HG02938 (cell line): Measurements from ENCODE around the gene DLGAP1.
A peak's percentile ranks its signal among the peaks of the same experiment; 100 is the strongest.

ENCODE experiments used
- ATAC-seq: cut with Tn5 transposase; IDR thresholded peaks from one replicate; pipeline ENCODE4 v1.9.1; 2021; ENCODE audit warnings: mild to moderate bottlenecking, moderate library complexity; ENCODE audit not compliant: unreplicated experiment

DLGAP1 gene

DNA sequence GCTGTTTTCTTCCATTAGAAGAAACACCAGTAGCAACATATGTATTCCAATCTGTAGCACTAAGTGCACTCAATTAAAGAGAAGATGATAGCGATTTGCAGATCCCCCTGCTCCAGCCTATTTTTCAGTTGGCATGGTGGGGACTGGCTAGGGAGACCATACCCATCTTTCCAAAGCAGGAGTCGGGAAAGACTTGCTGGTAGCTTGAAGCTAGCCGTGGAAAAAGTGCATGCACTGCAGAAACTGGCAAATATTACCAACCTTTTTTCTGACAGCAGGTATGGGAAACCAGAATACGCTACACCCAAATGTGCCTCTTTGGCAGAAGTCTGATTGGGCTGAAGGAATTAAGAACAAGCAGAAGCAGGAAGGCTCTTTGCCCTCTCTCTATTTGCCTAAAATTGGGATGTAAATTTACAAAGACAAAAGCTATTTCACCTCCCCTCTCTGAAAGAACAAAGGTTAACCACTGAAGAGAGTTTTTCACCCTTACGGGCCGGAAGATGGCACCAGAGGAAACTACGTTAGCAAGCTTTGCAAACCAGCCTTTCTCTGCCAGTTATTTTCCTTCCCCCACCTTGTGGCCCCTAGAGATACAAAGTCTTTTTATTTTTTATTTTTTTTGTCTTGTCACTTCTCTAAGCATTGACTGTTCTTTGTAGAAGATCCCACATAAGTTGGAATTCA is 273.1 kb downstream of the DLGAP1 start:
- no peak for ATAC-seq

DNA sequence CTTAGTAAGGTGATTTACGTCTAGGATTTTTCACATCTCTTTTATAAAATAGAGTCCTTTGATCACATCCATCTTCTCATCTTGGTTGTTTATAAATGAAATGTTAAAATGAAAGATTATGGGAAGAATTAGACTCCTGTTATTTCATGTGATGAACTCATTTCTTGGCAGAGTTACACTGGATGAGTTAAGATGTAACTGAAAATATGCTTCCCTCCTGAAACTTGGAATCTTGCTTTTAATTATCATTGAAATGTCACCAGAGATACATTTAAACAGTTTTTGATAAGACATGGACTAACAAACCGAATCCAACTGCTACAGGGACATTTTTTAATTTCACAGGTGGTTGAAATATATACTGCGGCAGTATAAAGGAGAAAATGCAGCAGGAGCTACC is 274.0 kb downstream of the DLGAP1 start:
- ATAC-seq, result no peak

DNA sequence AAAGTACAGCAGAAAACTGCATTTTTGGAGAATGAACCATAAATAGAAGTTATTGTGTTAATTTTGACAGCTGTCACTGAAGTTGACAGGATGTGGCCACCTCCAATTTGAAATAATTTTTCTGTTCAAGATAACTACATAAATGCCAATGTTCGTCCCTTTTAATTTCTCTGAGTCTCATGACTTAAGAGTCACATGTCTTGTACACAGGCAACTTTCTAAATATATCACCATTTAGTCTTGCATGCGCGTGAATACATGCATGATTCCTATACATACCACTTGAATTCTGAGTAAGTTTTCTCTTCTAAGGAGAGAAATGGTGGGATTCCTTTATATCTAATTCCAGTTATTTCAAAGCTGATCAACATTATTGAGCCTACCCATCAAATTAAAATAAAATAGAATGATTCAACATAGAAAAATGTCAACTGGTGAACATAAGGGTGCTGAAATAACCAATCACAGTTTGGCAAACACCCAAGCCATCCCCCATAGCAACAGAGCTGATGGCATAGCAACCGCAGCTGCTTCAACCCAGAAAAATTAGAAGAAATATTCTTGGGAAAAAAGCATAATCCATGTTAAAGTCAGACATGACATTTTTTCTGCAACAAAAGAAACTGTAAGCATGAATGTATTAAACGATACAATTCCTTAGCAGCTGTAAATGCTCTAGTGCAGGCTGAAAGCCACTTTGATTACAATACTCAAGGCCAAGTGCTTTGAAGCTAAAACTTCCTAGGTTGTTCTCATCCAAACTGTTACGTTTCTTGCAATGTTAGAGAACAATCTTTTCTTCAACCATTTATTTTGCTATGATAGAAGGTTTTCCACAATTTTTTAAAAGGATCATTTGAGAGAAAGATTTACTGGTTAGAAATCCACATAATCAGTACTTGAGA is 282.7 kb downstream of the DLGAP1 start:
- no peak for ATAC-seq

DNA sequence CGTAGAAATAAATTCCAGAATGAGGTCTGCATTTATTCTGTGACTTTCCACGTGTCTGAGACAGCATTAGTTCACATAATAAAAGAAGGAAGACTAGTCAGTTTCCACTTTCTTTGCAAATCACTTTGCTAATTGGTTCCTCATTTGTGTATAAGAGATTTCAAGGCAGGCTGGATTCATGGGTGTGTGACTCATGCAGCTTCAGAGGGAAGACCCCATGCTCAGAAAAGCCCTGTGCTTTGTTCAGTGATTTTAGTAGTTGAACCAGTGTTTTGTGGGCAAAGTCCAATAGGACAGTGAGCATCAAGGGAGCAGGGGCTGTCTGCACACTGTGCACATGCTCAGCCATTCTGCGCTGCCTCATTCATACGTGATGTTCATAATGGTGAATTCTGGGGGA is 297.8 kb downstream of the DLGAP1 start:
- ATAC-seq, result no peak

DNA sequence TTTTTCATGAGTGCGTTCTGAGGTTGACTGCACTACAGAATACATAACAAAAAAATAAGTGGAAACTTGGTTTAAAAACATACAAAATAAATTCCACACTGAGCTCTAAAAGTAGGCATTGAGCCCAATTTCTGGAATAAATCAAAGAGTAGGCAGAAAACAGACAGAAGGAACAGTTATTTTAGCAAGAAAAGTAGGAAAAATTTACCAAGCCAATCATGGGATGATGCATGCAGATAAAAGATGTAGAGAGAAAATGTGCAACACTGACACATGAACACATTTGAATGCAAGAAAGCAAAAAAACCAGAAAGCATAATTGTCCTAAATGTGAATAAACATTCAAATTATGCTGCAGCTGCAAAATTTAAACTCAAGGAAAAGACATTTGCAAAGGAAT is 308.3 kb downstream of the DLGAP1 start:
- no peak for ATAC-seq

DNA sequence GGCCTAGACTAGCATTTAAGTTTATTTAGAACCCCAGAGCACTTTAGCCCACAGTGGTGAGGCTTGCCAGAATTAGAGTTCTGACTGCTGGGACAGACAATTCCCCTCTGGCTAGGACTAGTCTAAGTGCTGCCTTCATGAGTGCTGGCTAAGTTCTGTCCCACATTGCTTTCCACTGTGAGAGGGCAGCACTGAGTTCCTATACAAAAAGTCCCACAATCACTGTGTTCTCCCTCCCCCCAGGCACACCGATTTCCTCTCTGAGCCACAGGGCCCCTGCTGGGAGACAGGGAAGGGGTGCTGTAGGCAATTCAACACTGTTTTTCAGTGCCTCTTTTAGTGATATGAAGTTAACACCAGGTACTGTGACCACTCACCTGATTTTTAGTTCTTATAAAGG is 310.9 kb downstream of the DLGAP1 start:
- ATAC-seq, result no peak

DNA sequence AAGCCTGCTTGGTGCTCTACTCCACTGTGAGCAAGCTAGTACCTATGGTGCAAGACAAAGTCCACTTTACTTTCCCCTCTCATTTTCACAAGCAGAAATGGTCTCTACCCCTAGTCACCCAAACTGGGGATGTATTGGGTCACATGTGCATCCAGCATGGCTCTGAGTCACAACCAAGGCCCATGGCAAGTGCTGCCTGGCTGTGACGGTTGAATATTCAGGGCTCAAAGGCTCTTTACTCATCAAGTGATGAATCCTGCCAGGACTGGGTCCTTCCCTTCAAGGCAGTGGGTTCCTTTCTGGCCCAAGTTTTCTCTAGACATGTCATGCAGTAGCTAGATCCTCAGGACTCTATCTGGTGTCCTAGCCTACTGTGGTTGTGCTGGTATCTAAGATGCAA is 311.5 kb downstream of the DLGAP1 start:
- no peak for ATAC-seq

DNA sequence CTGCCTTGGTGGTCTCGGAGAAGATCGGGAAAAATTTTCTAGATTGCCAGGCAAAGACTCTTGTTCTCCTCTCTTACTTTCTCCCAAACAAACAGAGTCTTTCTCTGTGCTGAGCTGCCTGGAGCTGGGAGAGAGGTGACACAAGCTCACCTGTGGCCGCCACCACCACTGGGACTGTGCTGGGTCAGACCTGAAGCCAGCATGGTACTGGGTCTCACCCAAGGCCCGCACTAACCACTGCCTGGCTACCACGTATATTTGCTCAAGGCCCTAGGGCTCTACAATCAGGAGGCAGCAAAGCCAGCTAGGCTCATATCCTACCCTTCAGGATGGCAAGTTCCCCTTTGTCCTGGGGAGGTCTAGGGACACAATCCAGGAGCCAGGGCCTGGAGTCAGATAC is 312.2 kb downstream of the DLGAP1 start:
- ATAC-seq, result no peak

DNA sequence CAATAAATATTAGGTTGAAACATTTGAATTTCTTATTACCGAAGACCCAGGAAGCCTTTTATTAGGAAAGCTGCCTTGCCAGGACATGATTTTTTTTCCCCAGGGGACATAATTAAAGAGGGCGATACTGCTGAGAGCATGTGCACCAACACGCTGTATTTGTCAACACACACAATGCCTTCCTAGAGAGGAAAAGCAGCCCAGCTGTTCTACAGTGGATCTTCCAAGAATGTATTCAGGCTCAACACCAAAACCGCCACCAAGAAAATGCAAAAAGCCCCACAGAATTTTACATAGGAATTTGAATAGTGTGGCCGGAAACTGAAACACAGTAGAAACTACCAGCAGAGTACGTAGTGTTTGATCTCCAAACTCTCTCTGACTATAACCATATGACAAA is 320.4 kb downstream of the DLGAP1 start:
- ATAC-seq, result no peak

DNA sequence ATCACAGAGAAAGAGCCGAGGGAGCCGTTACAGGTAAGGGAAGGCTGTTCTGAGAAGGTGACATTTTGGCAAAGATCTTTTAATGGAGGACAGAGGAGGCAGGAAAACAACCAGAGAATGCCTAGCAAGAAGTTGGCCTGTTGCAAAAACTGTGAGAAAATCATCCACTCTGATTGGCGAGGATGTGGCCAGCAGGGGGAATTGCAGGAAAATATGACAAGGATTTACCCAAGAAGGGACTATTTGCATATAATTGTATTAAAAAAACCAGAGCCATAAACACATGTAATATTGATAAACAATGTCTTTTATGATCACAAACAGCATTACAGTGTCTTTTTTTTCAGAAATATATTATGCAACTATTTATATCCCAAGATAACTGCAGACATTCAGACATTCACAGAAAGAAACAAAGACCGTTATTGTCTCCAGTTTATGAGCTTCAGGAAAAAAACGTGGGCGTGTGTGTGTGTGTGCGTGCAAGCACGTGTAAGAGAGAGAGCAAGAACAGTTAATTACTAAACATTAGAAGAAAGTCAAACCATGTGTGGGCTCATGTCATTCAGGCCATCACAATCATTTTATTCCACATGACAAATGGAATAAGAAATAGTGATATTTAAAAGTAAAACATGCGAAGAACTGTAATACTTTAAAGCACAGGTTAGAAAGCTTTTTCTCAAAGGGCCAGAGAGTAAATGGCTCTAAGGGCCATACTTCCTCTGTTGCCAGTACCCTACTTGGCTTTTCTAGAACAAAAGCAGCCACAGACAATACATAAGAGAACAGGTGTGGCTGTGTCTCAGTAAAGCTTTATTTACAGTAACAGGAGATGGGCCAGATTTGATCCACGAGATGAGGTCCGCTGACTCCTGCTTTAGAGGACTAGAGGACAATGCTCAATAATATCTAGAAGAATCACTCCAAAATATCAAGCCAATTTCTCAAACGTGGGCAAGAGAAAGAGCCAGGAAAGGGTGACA is 324.1 kb downstream of the DLGAP1 start:
- no peak for ATAC-seq

DNA sequence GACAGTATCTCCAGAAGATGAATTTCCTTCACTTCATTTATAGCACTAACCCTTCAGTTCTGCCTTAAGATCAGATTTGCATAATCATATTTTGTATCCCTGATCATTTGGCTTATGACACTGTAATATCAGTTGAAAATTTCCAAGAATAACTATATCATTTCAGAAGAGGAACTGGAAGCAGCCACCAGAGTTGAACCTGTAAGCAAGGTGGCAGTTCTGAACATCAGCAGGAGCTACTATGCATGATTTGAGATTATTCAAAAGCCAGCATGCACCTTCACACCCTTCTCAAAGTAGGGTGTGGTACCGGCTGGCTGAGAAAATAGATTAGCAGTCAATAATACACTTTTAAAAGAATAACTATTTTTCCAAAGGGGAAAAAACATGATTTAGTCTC is 328.2 kb downstream of the DLGAP1 start:
- ATAC-seq, result no peak

DNA sequence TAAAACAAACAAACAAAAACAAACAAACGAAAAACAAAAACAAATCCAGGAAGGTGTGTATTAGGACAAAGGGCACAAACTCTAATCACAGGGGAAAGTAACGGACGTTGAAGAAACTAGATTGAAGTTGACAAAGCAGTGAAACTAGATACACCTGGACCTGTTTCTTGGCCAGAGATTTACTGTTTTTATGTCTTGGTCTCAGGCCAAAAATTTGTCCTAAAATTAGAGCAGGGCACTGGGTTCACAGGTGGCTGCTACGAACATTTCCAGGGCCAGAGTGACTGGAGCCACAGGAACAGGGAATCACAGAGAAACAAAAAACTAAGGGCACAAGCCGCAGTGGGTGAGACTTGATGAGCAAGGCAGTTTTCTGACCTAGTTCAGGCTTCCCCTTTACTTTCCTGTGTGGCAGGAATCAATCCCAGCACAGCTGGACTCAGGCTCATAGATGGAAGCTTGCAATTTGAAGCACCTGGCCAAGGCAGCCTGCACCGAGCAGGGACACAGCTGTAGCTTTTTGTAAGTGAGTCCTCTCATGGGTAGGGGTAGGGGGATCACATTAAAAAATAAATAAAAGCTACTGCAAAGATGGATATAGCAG is 329.4 kb downstream of the DLGAP1 start:
- ATAC-seq, result no peak

DNA sequence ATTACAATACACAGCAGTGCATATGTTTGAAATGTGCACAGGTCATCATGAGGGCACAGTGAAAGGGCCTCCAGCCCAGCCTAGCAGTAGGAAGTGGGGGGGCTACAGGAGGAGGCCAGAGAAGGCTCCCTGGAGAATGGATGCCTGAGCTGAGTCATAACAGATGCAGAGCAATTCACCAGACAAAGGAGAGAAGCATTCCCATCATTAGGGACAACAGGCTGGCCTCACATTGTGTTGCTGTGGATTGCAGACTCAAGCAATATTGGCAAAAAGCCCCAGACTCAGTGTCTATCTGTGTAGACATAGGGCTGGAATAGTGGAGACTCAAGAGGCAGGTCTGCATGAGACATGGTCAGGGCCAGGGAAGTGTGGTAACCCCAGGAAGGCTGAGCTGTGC is 329.9 kb downstream of the DLGAP1 start:
- ATAC-seq, result no peak

DNA sequence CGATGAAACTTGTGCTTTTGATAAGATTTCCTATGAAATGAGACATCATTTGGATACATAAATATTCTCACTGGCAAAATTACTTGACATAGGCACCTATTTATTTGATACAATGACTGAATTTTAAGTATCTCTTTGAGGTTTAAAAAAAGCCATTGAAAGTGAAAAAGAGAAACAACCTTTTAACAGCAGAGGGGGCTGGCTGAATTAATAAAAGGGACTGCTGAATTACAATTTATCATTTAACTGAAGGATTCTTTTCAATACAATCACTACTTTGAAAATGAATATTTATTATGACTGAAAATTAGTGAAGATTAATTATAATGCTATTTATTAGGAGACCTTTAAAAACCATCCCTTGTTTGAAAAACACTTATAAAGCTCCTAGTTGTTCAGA is 335.3 kb downstream of the DLGAP1 start:
- ATAC-seq, result no peak

DNA sequence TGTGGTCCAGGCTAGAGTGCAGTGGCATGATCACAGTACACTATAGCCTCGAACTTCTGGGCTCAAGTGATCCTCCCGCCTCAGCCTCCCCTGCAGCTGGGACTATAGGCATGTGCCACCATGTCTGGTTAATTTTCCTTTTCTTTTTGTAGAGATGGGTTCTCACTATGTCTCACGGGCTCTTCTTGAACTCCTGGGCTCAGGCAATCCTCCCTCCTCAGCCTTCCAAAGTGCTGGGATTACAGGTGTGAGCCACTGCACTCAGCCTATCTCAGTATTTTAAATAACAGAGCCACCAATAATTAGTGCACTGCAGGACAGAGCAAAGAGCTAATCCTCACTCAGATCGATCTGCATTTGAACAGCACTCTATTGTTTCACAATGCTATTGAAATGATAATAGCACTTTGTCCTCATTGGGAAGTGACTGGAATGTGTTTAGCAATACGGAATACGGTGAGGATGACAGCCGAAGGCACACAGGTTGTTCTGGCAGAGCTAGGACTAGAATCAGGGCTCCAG is 335.9 kb downstream of the DLGAP1 start:
- ATAC-seq, result no peak

DNA sequence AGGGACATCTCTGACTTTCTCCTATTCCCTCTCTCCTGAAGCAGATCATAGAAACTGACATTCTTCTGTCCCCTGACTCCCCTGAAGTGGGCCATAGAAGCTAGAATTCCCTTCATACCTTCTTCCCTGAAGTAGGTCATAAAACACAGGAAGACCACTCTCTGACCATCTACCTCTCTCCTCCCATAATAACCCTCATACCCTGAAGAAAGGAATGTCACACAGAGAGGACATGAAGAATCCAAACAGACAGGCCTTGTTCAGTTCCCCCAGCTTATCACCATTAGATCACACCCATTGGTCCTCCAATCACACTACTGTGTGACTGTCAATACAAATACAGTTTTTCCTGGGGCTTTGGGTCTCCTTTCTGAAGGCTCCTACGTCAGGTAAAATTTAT is 347.1 kb downstream of the DLGAP1 start:
- ATAC-seq, result no peak

DNA sequence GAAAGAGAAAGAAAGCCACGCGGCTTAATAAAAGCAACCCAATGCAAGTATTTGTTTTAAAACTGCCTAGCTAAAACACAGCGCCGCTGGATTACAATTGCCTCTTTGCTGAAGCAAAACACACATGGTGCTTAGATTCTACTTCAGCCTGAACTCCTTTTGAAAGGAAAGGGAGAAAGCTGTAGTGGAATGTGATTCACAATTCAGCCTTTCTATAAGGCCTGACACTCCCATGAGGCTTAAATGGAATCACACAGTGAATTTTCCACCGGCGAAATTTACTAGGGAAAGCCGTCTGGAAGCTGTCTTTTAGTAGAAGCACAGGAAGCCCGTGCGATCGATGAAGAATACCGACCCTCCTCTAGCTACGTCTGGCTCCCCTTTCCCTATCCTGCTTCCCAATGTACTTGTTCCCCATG is 348.0 kb downstream of the DLGAP1 start:
- ATAC-seq, result no peak

DNA sequence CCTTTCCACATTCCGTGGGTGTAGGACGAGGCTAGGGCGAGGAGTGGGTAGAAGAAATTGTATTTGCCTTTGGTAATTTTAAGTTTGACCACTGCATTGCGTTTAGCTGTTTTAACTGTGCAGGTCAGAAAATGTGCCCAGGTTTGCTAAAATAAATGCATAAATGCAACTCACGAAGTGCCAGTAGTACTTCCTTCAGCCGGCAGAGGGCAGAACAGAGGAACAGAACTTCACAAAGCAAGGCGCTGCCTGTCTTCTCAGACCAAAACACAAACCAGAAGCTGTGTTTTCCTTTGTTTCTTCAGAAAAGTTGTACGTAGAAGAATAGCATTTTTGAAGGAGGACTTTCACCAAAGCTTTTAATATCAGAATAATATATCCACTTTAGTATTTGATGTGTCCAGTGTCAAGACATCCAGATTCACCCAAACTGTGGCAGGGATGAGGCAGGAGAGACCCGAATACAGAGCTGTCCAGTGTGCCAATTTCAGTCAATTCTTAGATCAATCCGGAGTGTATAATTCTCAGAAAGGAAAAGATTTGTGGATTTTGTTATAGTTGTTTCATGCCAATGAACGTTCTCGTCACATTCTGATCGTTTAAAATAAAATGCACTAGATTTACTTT is 348.6 kb downstream of the DLGAP1 start:
- peak; percentile 74 for ATAC-seq

DNA sequence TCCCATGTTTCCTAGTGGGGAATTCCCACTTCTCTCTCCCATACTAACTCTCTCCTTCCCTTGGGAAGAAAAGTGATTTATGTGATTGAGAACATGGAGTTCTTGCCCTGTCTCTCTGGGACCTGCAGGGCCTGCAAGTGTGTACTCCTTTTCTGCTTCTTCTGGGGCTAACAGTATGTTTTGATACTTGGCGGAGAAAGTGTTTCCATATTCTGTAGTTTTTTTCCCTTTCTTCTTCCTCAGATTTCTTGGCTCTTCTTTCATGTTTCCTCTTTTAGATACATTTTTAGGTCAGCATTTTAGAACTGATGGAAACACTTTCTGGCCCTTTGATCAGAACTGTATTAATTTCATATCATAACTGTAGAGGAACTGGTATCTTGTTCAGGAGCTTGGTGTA is 352.2 kb downstream of the DLGAP1 start:
- ATAC-seq, result no peak

DNA sequence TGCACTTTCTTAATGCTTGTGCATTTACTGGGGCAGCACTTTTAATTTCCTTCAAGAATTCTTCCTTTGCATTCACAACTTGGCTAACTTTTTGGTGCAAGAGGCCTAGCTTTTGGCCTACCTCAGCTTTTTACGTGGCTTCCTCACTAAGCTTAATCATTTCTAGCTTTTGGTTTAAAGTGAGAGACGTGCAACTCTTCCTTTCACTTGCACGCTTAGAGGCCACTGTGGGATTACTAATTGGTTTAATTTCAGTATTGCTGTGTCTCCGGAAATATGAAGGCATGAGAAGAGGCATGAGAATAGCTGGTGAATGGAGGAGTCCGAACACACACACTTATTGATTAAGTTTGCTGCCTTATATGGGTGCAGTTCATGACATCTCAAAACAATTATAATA is 354.1 kb downstream of the DLGAP1 start:
- no peak for ATAC-seq
